OCI-LY3 (cell line): Measurements from ENCODE around the gene GTPBP1.

Source experiments
- EZH2phosphoT487 ChIP-seq: fragments of 200-600 bp; shearing (Covaris generic); IDR thresholded peaks from 2 replicates; pipeline ENCODE4 v1.6.1; 2018; ENCODE audit warnings: antibody characterized with exemption, mixed run types, low read depth
- TF ChIP-seq, protein P1 (sequence below): fragments of 200-600, 300-600 bp; sonication (generic); IDR thresholded peaks from 2 replicates; pipeline ENCODE4 v1.5.1; 2014; ENCODE audit warnings: antibody characterized with exemption, low read length, low read depth

GRCh38 chr22:38699143-38699542 lies 6.6 kb upstream of the GTPBP1 start:
- TF ChIP-seq, protein P1, sequence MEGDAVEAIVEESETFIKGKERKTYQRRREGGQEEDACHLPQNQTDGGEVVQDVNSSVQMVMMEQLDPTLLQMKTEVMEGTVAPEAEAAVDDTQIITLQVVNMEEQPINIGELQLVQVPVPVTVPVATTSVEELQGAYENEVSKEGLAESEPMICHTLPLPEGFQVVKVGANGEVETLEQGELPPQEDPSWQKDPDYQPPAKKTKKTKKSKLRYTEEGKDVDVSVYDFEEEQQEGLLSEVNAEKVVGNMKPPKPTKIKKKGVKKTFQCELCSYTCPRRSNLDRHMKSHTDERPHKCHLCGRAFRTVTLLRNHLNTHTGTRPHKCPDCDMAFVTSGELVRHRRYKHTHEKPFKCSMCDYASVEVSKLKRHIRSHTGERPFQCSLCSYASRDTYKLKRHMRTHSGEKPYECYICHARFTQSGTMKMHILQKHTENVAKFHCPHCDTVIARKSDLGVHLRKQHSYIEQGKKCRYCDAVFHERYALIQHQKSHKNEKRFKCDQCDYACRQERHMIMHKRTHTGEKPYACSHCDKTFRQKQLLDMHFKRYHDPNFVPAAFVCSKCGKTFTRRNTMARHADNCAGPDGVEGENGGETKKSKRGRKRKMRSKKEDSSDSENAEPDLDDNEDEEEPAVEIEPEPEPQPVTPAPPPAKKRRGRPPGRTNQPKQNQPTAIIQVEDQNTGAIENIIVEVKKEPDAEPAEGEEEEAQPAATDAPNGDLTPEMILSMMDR = no peak
- no peak for TF ChIP-seq EZH2phosphoT487
